Fibroblast of skin of right quadriceps (primary cell): ENCODE results near the gene GPC6.
"Not testable (repeated sequence)": the region's sequence is repeated elsewhere in the genome, so short reads cannot be mapped to it uniquely, and the experiment has no call there.

Experiments
- DNase-seq: peaks from one replicate; pipeline ENCODE4 v3.0.0-alpha.2; 2013

The GPC6 gene

DNA sequence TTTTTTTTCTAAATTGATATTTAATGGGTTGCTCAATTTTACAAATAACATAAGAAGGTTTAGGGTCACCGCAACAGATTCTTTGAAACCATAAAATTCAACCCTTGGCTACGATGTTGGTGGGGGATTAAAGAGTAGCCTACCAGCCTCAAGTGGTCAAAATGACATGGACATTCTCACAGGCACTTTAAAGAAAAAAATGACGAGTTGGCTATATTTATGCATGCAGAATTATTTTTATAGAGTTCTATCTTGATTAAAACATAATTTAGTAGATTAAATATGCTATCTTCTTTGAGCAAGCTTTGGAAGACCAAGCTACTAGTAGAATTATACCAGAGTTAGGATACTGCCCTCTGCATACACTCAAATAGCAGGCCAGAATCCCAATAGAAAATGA lies 959.9 kb downstream of the GPC6 start:
- no peak for DNase-seq

GRCh38 chr13:94188201-94188854 lies 961.7 kb downstream of the GPC6 start:
- no peak for DNase-seq

- DNase-seq: peak; percentile 14
Measured at GRCh38 chr13:94192431-94192975, 965.9 kb downstream of the GPC6 start.

GRCh38 chr13:94195715-94196114 lies 969.1 kb downstream of the GPC6 start:
- peak; percentile 95 for DNase-seq

DNA sequence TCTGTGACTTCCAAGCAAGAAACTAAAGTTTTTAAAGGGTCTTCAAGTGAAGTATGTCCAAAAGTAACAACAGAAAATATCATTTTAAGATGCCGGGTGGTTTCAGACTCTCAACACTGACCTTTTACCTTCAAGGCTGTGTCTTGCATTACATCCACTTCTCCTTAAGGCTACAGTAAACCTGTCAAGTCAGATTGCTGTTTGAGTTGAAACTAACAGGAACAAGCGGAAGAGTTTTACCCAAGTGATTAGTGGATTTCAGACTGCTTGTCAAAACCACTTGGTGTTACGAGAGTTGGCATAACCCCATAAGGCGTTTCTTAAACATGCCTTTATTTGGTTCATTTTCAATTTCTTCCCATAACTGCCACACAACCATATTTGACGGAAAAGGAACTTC lies 969.8 kb downstream of the GPC6 start:
- no peak for DNase-seq

DNA sequence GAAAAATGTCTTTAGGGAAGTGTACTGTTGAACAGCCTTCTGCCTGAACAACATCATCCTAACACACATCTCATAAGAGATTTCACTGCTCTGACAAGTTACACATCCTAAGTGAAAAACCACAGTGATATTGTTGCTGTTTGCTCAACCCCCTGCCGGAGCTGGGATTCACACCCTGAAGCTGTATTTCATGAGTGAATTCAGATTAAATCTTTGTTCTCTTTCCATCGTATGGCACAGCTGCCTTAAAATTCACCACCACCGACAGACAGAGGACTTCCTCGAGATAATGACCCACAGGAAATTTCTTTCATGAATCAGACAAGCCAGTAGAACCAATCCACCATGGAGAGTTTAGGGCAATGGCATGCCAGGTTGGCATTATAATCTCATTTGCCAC lies 972.1 kb downstream of the GPC6 start:
- peak; percentile 9 for DNase-seq

GRCh38 chr13:94199135-94199534 lies 972.5 kb downstream of the GPC6 start:
- no peak for DNase-seq

DNA sequence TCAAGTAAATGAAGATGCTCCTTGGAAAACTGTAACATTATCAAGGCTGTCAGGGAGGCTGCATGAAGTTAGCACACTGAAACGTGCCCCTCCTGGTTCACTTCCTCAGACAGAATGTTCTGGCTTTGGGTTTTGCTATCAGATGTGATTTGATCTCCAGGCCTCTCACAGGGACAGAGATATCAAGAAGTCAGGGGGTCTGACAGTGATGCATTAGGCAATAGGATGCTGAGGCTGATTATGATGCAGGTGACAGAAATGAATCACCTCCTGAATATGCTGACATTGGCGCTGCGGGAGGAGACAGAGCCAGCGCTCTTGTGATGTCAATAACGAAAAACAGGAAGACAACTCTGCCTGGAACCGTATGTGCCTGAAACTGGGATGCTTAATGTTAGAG lies 974.4 kb downstream of the GPC6 start:
- DNase-seq: no peak

DNA sequence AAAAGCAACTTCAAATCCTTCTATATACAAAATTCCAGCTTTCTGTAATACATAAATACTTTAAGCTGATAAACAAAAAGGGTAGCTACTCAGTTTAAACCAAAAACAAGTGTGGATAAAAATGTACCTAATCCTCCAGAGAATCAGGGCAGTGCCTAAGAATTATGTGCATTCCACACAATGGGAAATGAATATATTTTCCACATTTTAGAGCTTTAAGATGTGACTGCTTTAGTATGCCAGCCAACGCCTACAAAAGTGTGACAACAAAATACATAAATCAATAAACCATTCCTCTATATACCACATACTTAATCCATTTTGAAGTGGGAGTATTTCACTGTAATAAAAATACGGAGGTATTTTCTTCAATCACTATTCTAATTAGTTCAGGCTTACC lies 977.6 kb downstream of the GPC6 start:
- DNase-seq: no peak

DNA sequence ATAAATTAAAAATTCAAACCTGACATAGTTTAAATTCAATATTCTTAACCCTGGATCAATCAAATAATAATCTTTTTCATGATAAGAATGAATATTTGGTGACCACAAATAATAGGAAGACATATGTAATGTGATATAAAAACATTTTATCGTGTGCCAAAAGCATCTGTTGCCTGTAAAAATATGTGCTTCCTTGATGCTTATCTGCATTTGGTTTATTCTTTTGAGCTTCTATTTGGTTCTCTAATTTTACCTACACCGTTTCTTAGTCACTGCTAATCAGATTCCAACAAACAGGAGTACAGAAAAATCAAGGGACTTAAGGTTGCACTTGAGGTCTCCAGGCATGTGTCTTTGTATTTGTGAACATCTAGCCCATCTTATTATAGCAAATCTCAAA lies 978.3 kb downstream of the GPC6 start:
- DNase-seq: no peak

DNA sequence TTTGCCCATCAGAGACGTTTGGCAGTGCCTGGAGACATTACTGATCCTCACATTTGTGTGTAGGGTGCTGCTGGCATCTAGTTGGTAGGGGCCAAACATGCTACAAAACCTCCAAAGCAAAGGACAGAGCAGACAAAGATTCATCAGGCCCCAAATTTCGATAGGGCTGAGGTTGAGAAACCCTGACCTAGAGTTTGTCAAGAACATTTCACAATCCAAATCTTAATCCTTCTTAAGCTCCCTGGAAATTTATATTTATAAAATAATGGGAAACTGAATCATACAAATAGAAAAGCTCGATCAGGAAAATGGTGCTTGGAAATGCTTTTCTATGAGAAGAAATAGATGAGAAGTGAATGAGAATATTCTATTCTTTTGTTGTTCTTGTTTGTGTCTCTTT lies 979.3 kb downstream of the GPC6 start:
- no peak for DNase-seq

DNA sequence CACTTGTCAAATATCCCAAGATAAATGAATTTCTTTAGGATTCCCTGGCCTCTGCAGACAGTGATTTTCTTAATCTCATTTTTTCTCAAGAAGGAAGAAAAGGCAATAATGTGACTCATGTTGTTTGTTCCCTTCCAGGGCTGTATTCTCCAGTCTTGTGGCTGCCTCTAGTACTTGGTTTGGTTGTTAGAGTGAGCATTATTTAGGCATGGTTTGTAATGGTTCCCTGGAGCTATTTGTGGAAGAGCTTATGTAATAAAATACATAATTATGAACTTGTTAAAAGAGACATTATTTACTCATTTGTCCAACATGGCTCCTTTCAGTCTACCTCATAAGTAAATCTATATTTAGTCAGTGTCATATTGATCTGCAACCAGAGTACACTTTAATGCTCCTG lies 982.5 kb downstream of the GPC6 start:
- DNase-seq: no peak

- not testable (repeated sequence) for DNase-seq
Measured at GRCh38 chr13:94209913-94210312, 983.3 kb downstream of the GPC6 start.

DNA sequence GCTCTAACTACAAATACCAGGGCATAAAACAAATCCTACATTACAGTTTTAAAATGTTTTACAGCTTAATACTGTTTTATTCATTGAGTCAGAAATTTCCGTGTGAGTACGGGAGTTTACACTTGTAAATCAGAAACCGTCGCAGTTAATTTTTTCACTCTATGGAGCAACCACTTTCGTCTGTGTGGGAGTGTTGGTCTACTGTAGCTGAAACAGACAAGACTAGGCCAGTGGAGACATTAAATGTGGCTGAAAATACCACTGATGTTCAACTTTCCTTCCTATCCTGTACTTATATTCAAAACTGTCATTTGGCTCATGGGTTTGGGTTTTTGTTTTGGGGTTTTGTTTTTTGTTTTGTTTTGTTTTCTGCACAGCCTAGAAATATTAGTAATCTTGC lies 984.2 kb downstream of the GPC6 start:
- no peak for DNase-seq

DNA sequence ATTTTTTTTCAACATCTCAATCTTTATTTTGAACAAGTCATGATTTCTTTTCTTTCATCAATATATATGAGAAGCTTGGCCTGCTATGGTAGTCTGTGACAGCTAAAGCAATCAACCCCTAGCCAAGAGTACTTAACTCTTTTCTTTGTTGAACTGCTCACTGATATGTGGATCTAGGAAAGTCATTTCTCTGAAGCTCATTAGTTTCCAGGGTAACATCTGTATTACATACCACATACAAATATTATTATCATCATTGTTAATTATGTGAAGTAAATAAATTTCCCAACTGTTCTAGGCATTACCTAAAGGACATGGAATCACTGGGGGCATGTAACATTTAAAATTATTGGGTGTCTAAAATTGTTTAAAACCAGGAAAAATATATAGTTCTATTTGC lies 985.6 kb downstream of the GPC6 start:
- DNase-seq: no peak

DNA sequence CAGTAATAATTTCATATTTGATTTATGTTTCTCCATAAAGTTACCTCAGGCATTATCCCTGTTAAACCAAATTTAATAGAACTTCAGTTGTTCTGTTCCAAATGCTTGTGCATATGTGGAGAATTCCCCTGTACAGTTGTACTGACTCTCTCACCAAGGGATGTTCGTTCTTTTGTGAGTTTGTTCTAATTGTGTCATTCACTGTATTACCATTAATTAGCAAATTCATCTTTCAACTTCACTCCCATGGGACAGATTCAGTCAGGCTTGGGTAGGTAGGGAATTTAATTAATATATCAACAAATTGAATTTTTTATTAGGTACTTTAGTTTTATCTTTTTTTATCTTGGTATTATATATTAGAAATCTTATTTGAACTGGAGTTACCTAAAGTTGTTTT lies 987.5 kb downstream of the GPC6 start:
- DNase-seq: no peak

GRCh38 chr13:94214975-94215374 lies 988.4 kb downstream of the GPC6 start:
- DNase-seq: no peak

GRCh38 chr13:94216476-94216875 lies 989.9 kb downstream of the GPC6 start:
- no peak for DNase-seq

- DNase-seq: peak; percentile 76
Measured at GRCh38 chr13:94217370-94217769, 990.8 kb downstream of the GPC6 start.

DNA sequence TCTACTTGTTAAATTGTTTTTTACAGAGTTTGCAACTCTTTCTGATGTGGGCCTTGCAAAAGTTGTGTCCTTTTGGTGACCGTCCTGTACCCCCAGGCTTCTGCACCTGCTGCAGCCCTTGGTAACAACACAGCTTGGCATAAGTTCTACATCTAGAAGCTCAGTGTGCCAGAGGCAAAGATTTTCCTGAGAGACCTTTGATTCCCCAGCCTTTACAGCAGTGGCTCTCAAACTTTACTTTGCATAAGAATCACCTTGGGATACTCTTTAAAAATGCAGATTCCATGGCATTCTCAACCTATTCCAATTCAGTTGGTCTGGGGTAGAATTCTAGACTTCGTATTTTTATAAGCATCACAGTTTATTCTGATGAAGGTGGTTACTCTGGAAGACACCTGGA lies 991.9 kb downstream of the GPC6 start:
- no peak for DNase-seq

DNA sequence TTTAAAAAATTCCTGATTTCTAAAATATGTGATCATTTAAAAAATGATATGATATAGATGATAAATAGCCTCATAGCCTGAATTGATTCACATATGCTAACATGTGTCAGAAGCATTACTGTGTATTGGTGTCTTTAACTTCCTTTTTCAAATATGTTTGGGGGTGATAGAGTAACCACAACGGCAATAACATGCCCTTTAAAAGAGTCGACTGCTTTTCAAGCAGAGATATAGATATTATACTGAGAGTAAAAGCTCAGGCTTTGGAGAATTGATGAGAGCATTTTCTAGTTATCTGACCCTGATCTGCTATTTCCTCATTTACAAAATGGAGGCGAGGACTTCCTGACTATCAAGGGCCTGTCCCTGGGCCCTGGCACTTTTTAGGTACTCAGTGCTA lies 992.3 kb downstream of the GPC6 start:
- DNase-seq: no peak

DNA sequence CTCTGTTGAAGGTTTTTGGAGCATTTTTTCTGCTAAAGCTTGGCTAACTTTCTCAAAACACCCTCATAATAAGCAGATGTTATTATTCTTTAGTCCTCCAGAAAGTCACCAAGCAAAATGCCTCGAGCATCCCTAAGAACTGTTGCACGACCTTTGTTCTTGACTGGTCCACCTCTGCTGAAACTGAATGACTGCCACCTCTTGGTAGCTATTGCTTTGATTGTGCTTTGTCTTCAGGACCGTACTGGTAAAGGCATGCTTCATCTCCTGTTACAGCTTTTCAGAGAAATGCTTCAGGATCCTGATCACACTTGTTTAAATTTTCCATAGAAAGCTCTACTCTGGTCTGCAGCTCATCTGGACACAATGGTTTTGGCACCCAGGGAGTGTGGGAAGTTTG lies 998.1 kb downstream of the GPC6 start:
- no peak for DNase-seq

DNA sequence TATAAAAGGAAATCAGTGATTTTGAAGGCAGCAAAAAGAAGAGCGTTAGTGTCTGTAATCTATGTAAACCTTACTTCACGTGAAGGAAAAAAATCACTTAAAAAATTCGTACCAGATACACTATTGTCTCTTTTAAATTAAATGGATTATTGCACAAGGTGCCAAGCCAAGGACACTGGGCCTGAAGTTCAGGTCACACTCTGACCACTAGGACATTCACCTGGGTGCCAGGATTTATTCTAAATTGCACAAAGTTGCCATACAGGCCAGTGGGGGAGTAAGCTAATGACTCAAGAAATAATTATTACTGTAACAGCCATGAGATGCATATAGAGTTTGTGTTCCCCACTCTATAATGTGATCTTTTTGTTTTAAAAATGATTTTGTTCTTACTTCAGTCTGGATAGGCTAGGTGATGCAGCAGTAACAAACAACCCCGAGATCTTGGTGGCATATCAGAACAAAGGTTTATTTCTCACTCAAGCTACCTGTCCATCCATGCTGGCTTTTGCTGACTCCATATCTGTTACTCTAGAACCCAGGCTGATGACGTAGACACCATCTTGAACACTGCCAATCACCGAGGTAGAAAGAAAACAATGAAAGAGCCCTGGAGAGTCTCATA lies 1000.8 kb downstream of the GPC6 start:
- DNase-seq: no peak

GRCh38 chr13:94228763-94229162 lies 1002.2 kb downstream of the GPC6 start:
- DNase-seq: peak; percentile 74
